NCI-H128 (cell line): ENCODE results near the gene ADRB1.

ENCODE experiments used
- DNase-seq: peaks from one replicate; lab custom pipeline; 2025; ENCODE audit not compliant: unreplicated experiment; lab: John Stamatoyannopoulos, UW

Gene ADRB1

DNA sequence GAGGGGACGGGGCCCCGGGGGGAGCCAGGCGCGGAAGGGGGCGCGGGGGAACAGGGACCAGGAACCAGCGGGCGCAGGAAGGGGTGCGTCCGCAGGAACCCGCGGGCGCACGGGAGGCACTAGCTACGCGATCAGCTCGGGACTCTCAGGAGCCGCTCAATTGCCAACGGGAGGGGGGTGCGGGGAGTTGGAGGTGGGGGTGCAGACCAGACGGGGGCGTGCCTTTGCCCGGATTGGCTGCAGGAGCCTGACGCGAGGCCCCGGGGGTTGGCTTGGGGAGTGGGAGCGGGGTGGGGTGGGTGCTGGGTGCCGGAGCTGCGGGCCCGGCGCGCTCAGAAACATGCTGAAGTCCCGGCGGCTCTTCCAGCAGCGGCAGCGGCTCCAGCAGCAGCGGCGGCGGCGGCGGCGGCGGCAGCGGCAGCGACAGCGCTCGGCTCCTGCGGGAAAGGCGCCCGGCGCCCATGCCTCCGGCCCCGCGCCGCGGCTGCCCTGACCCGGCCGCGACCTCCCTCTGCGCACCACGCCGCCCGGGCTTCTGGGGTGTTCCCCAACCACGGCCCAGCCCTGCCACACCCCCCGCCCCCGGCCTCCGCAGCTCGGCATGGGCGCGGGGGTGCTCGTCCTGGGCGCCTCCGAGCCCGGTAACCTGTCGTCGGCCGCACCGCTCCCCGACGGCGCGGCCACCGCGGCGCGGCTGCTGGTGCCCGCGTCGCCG lies at the start of gene ADRB1:
Gene ADRB1 (plus strand): TSS at position 335 of the 715 bp plus-strand sequence. CDS start 267 bp downstream, at position 602.
- peak; percentile 8 for DNase-seq

DNA sequence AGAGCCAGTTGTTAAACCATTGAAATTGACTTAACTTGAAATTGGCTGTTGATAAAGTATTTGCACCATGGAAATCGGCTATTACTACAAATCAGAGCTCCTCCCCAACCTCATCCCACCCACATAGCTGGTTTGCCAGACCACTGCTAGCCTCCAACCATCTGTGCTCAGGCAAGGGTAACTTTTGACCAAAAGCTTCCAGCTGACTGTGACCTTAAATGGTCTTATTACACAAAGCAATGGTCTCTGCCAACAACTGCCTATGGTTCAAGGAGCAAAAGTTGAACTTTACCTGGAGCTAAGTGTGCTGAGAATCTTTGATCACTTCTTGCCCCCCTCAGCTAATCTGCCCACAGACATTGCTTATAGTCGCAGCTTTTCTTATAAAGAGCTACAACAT lies 48.5 kb upstream of the ADRB1 start:
- DNase-seq, result no peak

DNA sequence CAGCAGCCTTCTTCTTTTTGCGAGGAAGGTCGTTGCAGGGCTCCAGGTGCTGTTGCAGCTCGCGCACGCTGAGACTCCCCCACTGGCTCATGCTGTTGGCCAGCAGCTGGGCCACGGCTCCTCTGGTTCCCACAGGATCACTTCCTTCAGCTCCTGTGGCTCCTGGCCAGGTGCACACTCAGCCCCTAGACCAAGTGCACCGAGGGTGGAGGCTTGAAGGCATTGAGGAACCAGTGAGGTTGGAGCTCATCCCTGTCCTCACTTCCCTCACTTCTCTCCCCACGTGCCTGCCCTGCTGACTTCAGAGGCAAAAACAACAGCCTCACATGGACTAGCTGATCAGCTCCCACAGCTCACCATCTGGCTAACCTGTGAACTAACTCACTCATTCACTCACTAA lies 46.2 kb upstream of the ADRB1 start:
- no peak for DNase-seq

DNA sequence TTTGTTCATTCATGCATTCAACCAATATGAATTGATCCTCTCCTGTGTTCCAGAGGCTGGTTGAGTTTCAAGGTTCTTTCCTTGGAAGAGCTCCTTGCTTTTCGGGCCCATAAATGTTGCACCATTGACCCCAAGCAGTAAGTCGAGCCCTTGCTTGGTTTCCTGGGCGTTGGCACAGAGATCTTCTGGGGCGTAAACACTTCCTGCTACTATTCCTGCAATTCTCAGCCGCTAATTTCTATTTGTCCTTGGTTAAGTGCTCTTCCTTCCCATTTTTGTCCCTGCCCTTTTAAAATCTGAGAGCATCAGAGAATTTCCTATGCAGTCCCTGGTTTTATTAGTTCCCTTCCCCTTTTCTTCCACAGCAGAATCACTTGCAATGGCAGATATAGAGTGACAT lies 44.1 kb upstream of the ADRB1 start:
- DNase-seq, result no peak

DNA sequence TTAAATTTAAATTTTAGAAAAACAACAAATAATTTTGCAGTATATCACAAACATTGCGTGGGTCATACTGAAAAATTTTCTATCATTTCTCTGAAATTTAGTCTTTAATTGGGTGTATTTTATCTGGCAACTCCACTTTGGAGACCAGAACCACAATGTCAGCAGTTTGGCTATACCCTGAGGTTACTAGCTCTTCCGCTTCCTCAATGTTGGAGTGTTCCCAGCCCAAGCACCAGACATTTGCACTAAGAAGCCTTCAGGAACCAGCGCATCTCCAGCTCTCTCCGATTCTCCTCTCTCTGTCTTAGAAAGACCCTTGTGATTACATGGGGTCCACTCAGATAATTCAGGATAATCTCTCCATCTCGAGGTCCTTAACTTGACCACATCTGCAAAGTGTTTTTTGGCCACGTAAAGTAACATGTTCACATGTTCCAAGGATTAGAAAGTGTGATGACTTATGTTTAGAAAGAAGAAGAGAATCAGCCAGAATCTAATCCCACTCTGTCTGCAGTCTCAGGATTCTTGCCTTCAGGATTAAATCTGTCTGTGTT lies 43.1 kb upstream of the ADRB1 start:
- no peak for DNase-seq

DNA sequence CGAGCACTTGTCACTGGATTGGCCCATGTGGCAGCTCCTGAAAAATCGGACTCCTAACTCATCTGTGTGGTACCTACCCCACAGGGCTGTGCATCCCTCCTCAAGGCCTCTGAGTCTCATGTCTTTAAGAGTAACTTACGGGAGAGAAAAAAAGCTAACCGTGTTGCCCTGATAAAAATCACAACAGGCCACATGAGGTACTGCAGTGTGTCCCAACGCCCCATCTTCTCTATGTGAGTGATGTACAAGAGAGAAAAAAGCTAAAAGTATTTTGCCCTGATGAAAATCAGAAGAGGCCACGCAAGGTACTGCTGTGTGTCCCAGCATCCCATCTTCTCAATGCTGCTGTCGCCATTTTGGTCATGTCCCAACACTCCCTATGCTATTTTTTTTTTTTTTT lies 41.2 kb upstream of the ADRB1 start:
- no peak for DNase-seq

DNA sequence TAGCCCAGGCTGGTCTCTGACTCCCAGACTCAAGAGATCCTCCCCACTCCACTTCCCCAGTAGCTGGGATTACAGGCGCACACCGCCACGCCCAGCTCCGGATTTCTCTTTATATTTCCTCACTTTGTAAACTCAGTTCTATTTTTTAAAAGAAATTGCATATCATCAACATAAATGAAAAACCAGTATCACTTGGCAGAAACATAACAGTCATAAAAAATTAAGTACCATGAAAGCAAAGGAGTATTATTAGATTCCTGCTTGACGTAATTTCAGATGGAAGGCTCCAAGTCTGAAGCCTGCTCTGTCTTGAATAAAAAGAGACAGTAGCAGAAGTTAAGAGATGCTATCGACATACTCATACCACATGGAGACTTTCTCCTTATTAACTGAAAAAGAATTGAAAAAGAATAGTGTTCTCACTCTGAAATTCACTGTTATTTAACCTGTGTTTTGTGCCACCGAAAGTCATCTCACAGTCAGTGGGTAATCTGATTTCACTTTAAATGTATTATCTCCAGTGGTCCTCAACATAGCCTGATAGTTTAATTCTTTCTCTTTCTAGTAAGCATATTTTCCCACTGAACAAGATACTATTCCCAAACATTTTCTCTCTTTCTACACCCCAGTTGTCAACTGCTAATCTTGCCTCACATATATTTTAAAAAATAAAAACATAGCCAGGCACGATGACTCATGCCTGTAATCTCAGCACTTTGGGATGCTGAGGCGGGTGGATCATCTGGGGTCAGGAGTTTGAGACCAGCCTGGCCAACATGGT lies 40.3 kb upstream of the ADRB1 start:
- DNase-seq, result no peak

DNA sequence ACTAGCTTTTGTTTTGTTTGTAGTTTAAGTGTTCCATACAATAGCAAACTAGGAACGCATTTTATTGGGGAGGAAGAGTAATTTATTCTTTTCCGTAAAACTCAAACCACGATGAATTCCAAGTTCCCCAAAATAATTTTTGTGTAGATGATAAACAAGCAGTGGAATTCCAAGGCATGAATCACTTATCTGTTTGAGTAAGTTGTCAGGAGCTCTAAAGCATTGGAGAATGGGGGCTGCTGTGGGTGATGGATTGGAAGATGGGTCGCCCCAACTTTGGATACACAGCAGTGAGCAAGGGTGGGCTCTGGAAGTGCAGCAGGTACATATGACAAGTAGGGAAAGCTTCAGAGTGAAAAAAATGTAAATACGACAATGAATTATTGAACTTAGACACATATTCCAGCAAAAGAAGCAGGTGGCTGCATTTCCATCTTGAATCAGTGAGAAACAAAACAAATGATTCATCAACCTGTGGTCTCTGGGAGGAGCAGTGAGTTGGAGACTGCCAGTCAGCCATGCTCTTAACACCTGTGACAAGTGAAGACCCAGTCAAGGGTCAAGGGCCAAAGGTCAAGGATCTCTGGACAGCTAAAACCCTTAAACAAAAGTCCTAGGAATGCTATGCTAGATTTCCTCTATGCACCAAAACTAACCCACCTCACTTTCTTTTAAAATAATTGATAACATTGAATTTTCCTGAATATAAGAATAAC lies 34.2 kb upstream of the ADRB1 start:
- no peak for DNase-seq

DNA sequence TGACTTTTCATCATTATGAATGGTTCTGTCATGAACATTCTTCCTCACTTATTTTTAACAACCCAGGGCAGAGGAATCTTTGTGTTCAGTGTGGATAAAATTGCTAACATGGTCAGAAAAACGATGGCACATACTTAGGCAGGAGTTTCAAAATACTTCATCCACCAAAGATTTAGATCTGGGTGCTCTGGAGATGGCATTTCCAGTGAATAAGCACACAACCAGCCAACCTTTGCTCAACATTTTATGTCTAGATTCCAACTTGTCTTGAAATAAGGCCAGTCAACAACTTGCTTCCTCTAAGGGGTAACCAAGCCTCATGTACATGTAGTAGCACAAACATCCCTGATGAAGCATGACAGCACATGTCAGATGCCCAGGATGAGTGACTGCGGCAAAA lies 33.4 kb upstream of the ADRB1 start:
- DNase-seq, result no peak

DNA sequence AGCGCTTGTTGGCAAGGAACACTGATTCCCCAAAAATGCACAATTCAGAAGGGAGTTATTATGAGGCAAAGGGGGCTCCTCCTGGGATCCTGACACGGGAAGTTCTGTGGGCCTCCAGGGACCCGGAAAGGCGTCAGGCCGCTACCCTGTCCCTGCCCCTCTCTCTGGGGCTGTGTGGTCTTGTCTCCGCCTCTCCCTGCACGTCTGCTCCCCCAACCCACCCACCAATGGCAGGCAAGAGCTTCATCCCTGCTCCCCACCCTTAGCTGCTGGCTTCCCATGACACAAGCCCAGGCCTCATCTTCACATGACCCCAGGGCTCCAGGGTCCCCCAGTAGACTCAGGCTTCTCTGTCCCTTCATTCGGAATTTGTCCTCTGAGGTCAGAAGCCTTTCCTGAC lies 31.0 kb upstream of the ADRB1 start:
- DNase-seq, result no peak

DNA sequence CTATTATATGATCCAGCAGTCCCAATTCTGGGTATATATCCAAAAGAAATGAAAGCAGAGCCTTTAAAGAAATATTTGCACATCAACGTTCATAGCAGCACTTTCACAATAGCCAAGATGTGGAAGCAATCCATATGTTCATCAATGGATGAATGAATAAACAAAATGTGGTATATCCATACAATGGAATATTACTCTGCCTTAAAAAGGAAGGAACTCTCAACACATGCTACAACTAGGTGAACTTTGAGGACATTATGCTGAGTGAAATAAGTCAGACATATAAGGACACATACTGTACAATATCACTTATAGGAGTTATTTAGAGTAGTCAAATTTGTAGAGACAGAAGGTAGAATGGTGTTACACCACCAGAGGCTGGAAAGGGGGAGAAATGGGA lies 28.0 kb upstream of the ADRB1 start:
- no peak for DNase-seq

DNA sequence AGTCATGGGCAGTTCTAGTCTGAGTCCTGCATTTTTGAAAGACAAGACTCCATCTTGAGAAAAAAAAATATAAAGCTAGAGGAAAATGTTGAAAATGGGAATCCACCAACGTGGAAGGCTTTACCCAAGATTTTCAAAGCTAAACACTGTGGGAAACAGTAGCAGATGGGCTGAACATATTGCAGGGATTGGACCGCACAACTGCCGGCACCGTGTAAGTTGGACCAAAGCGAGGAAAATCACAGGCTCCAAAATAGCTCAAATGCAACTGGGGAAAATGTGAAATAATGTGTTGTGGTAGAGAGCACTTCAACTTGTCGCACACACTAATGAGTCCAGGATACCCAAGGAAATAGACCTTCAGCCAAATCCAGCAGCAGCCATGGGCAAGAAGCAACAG lies 26.4 kb upstream of the ADRB1 start:
- DNase-seq, result no peak

DNA sequence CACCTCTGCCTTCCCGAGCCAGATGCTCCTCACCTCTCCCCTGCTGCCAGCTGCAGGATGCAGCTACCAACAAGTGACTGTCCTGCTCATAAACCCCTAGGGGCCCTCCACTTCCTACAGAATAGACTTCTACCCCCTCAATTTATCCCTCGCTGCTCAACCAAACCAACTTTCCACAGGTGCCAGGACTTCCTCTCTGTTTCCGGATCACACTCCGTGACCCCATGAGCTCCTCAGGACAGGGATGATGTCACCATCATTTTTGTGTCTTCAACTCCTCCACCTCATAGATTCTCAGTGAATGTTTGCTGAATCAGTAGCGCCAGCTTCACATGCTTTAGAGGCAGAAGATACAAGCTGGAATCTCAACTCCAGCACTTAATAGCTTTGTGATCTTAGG lies 25.8 kb upstream of the ADRB1 start:
- no peak for DNase-seq

DNA sequence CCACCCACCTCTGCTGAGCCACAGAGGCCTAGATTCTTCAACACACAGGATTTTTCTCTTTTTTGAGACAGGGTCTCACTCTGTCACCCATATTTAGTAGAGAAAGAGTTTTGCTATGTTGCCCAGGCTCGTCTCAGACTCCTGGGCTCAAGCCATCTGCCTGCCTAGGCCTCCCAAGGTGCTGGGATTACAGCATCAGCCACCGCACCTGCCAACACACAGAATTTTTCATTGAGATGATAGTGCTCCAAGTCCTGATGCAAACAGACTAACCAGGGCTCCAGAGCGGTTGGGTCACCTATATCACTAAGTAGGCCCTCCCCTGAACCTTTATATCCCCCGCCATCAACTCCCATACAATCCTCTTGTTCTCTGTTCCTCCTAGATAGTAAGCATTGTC lies 24.4 kb upstream of the ADRB1 start:
- DNase-seq, result no peak

DNA sequence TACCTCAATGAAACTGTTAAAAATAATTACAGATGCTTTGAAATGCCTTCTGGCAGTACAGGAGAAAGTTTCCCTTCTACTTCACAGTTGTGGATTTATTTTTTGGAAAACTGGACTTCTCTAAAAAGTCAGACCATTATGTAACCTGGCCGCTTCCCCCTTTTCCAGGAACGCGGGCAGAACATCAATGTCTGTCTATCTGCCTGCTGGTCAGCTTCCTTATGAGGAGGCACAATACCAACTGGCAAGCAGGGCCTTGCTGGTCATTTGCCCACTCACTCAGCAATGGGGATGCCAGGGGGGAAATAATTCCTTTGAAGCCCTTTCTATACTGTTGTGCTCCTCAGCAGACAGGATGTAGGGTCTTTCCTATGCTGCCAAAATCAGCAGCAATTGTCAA lies 22.5 kb upstream of the ADRB1 start:
- DNase-seq, result no peak

DNA sequence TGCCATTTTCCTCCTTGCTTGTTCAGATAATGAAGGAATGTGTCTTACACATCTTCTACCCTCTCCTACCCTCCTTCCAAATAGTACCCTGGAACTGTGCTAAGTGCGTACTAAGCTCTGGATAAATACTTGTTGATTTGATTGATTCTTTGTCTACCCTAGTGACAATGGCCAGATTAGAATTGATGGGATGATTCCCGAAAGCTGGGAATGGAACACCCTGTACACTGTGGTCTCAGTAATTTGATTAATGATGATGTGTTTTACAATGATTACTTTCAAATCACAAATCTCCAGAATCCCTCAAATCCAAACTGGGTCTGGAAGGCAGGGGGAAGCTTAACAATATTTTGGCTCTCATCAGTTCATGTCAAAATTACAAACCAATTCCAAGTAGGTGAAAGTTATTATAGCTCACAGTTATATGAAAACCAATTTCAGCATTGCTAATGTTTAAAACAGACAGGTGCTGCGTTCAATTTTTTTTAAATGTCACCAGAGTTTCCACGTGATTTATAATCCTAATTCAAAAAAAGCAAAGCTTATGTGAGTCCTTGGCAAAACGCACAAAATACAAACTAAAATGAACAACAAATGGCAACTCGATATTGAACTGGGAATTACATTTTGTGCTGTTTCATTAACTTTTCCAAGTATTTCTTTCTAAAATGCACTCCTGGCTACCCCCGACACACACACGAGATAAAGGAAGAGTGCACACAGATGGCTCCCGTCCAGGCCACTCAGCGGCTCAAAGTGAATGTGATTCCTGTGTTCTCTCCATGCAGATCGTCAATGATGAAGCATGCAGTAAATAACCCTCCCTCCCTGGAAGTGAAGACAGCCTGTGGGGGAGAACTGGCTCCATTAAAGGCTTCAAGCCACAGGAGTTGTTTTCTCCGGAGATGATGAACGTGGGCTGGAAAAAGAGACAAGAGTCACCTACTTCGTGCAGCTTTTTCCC lies 21.7 kb upstream of the ADRB1 start:
- DNase-seq, result no peak

DNA sequence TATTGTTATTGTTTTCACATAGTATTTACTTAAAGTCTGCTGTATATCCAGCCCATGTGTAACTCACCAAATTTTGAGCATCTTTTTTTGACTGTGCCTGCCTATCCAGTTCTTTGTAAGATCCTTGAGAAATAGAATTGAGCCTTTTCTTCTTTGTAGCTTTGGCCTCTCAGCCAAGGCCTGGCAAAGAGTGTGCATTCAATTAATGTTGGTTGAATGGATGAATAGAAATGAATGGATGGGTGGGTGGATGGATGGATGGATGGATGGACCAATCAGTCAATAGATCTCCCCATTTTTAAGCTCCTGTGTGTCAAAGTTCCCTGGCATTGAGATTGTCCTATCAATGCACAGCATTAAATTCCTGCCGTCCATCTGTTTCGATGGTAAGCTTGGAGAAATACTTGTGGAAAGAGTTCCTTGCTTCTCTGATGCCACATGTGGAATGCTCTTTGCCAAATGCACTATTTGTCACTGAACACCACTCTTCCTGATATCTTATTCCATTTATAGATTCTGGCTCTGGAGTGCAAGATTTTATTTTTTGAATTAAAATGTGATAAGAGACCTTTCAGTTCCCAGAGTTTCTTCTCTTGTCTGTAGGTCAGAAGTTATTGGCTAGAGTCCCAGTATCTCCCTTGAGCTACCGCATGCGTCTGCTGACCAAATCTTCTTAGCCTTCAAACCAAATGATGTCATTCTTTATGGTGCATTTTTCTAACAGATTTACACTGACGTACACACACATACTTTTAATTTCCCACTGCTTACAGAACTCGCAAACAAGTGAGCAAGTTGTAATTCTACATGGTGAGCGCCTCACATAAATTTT lies 20.7 kb upstream of the ADRB1 start:
- DNase-seq, result no peak

DNA sequence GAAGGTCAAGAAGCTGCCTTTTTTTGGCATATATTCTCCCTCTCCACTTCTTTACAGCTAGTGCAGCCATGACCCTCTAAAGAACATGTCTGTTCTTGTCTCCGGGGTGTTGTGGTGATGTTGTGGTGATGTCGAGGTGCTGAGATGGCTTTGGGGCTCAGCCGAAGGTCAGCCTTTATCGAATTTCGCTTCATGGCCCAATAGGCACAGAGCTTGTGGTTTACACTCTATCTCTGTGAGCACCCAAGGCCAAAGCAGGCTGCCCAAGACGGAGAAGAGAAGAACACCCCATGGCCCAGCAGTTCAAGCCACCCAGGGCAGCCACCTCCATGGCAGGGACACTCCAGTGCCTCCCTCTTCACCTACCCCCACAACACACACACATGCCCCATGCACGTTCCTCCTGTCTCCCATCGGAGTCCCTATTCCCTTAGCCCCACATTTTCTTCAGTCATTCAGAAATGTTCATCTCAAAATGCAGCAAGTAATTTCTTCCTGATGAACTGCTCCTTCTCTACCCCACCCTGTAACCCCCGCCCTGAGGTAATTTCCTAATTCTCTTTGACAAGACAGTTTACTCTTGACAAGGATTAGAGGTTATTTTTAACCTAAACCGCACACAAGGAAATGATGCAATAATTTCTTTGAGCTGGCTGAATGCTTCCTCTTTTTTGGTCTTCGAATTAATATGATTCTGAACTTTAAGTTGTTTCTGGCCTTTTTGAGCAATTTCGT lies 18.6 kb upstream of the ADRB1 start:
- DNase-seq, result no peak

DNA sequence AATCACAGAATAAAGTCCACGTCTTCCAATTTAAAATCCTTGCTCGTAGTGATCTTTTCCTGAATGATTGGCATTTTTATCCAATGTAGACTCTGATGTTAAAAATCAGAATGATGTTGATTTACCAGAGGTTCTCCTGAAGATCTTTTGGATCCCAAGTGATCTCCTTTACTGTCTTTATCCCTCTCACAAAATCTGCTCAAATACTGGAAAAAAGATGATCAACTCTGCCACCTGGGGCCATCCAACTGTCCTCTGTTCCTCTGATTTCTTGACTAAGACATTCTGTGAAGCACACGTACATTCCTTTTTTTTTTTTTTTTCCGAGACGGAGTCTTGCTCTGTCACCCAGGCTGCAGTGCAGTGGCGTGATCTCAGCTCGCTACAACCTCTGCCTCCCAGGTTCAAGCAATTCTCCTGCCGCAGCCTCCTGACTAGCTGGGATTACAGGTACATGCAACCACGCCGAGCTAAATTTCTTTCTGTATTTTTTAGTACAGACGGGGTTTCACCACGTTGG lies 18.0 kb upstream of the ADRB1 start:
- no peak for DNase-seq
